LNCaP clone FGC (cell line): ENCODE measurements around the gene GON7.

Experiments
- DNase-seq: peaks from one replicate; pipeline ENCODE4 v3.0.0-alpha.2; 2011; ENCODE audit warnings: low read depth
- H3K4me3 ChIP-seq: 2 replicates; pipeline ENCODE4 v1.5.1; 2011; ENCODE audit warnings: mild to moderate bottlenecking, low read depth, low read length, control low read depth
- TF ChIP-seq, protein P1 (sequence below): IDR thresholded peaks from 2 replicates; pipeline ENCODE4 v1.5.1; 2012; ENCODE audit warnings: mild to moderate bottlenecking; ENCODE audit not compliant: control insufficient read depth, insufficient read depth; ENCODE audit errors: extremely low read depth

Gene GON7

DNA sequence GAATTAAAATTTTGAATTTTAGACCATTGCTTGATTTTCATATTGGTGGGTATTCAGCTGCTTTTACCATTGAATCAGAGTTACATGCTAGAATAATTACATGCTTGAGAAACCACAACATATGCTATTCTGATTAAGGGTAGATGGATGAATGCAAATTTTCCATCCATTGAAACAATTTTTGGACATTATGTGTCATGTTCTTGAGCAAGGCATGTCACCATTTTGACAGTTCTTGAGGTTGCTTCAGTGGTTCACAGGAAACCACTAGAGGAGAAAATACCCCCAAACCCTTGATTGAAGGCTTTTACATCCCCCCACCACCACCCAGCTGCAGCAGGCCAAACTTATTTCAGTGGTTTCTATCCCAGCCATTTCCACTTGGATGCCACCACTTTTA is 13.6 kb upstream of the GON7 start:
- no peak for DNase-seq
- TF ChIP-seq, protein P1, sequence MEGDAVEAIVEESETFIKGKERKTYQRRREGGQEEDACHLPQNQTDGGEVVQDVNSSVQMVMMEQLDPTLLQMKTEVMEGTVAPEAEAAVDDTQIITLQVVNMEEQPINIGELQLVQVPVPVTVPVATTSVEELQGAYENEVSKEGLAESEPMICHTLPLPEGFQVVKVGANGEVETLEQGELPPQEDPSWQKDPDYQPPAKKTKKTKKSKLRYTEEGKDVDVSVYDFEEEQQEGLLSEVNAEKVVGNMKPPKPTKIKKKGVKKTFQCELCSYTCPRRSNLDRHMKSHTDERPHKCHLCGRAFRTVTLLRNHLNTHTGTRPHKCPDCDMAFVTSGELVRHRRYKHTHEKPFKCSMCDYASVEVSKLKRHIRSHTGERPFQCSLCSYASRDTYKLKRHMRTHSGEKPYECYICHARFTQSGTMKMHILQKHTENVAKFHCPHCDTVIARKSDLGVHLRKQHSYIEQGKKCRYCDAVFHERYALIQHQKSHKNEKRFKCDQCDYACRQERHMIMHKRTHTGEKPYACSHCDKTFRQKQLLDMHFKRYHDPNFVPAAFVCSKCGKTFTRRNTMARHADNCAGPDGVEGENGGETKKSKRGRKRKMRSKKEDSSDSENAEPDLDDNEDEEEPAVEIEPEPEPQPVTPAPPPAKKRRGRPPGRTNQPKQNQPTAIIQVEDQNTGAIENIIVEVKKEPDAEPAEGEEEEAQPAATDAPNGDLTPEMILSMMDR = no peak
- H3K4me3 ChIP-seq = no peak overlapping the region

DNA sequence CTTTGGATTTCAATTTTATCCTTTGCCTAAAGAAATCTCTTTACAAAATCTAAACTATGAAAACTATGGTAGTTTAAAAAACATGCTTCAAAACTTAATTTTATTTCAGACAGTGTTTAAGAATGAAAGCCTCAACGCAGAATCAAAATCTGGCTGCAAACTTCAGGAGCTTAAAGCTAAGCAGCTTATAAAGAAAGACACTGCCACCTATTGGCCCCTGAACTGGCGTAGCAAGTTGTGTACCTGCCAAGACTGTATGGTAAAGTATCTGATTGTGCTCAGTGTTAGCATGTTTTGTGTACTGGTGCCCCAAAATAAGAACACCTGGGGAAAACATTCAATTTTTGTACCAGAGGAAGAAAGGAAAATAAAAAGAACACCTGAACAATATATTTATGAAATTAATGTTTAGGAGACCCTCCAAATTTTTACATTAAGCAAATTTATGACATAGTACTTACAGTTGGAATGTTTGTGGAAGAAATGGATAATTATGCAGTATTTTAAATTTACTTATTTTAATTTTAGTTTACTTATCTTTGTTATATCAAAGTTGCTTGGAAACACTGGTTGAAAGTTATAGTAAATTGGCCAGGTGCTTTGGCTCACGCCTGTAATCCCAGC is 12.3 kb upstream of the GON7 start:
- TF ChIP-seq, protein P1 = peak; percentile 88
- DNase-seq = peak; percentile 72
- no peak overlapping the region for H3K4me3 ChIP-seq

DNA sequence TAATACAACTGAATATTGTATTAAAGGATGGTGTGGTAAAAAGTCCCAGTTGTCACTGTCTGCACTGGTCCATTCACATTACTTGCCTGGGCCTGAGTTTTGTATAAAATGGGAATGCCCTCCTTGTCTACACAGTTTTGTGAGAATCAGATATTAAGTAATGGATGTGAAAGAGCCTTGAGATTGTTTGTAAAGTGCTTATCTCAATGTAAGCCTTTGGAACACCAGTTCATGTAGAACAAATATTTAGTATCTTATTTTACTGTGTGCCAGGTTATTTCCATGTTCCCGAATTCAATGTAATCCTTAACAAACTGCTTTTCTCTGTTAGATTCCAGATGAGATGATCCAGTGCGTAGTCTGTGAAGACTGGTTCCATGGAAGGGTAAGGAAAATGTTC is 7.7 kb upstream of the GON7 start:
- no peak overlapping the region for H3K4me3 ChIP-seq
- no peak for DNase-seq
- TF ChIP-seq, protein P1 = no peak

DNA sequence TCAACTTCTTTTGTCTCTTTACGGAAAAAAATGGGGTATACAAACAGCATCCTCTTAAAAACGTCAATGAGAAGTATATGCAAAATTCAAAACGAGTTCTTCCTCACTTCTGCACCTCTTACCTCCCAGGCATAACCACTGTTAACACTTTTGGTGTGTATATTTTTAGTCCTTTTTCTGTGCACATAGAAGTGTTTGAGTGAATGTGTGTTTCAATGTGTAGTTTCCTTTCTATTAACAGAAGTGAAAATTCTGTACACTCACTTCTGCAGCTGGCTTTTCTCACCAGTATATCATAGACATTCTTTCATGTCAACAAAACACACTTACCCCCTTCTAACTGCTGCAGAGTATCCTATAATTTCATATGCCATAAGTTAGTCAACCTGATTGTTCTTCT is 5.6 kb upstream of the GON7 start:
- TF ChIP-seq, protein P1 = no peak
- no peak overlapping the region for H3K4me3 ChIP-seq
- no peak for DNase-seq

DNA sequence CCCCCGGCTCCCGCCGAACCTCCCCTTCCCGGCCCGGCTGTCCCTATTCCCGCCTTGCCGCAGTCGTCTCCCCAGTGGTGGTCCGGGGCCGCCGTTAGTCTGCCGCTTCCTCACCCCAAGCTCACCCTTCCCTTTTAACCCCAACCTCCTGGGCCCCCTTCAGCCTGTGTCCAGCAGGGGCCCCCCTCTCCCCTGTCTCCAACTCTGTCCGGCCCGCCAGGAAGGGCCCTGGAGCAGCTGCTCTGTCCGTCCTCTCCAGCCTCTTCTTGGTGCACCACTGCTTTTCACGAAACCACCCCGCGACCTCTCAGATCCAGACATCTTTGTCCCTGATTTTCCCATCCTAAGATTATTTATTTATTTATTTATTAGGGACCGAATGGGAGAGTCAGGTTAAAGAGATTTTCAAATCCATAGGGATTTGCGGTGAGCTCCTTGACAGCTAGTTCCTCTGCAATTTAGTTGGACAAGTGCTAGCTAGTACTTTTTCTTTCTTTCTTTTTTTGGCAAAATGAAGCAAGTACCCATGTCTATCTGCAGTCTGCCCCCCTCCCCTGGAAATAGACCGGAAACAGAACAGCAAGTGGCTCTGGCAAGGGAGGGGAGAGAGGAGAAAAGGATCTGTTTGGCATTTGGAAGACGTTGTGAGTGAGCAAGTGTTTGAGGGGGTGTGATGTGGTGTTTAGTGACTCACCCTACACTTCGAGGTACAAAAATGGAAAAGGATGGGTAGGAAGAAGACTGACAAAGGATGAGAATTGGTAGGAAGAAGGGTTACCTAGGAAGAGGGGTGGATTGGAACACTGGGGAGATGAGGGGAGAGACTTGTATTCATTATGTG is 823 bp upstream of the GON7 start:
- DNase-seq = no peak
- H3K4me3 ChIP-seq = peak overlapping the region; percentile 90
- TF ChIP-seq, protein P1 = peak; percentile 59

DNA sequence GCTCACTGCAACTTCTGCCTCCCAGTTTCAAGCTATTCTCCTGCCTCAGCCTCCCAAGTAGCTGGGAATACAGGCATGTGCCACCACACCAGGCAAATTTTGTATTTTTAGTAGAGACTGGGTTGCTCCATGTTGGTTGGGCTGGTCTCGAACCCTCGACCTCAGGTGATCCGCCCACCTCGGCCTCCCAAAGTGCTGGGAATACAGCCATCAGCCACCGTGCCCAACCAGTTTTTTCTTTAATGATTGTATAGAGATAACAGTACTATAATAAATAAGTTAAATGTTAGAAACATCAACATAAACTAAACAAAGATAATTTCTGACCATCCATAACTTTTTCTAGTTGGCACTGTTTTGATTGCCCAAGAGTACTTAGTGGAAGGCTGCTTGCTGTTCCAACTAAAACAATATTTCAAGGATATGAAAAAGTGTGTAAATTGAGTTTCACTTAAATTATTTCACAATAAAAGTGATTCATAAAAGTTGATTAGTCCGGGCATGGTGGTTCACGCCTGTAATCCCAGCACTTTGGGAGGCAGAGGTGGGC is 5.6 kb downstream of the GON7 start:
- no peak overlapping the region for H3K4me3 ChIP-seq
- DNase-seq = no peak
- TF ChIP-seq, protein P1 = no peak
